HG03342 (cell line): ENCODE data around the gene GPR146.

ENCODE experiments used
- ATAC-seq: cut with Tn5 transposase; IDR thresholded peaks from one replicate; pipeline ENCODE4 v1.9.1; 2021; ENCODE audit warnings: mild to moderate bottlenecking, moderate library complexity; ENCODE audit not compliant: unreplicated experiment

GPR146 gene

GRCh38 chr7:1056785-1057410 lies 12.6 kb downstream of the GPR146 start:
- no peak for ATAC-seq

GRCh38 chr7:1057416-1058291 lies 13.3 kb downstream of the GPR146 start:
- ATAC-seq: no peak

- no peak for ATAC-seq
These were observed 14.0 kb downstream of the GPR146 start for GRCh38 chr7:1058311-1058710.

GRCh38 chr7:1058821-1059199 lies 14.5 kb downstream of the GPR146 start:
- ATAC-seq: no peak

GRCh38 chr7:1059200-1060091 lies 15.1 kb downstream of the GPR146 start:
- ATAC-seq: no peak

GRCh38 chr7:1060315-1061072 lies 16.1 kb downstream of the GPR146 start:
- no peak for ATAC-seq

- no peak for ATAC-seq
These were observed 16.8 kb downstream of the GPR146 start for GRCh38 chr7:1061180-1061579.

- ATAC-seq: peak; percentile 47
These were observed 18.2 kb downstream of the GPR146 start for GRCh38 chr7:1062296-1063294.

- no peak for ATAC-seq
These were observed 19.0 kb downstream of the GPR146 start for GRCh38 chr7:1063361-1063760.

GRCh38 chr7:1064581-1064980 lies 20.2 kb downstream of the GPR146 start:
- no peak for ATAC-seq

GRCh38 chr7:1065263-1065584 lies 20.9 kb downstream of the GPR146 start:
- no peak for ATAC-seq

GRCh38 chr7:1065585-1066241 lies 21.4 kb downstream of the GPR146 start:
- ATAC-seq: peak; percentile 52

- ATAC-seq: no peak
These were observed 21.9 kb downstream of the GPR146 start for GRCh38 chr7:1066242-1066588.

- ATAC-seq: no peak
These were observed 23.7 kb downstream of the GPR146 start for GRCh38 chr7:1068013-1068412.

- no peak for ATAC-seq
These were observed 24.3 kb downstream of the GPR146 start for GRCh38 chr7:1068619-1069018.

- ATAC-seq: no peak
These were observed 26.2 kb downstream of the GPR146 start for GRCh38 chr7:1070544-1071011.

GRCh38 chr7:1071731-1072254 lies 27.4 kb downstream of the GPR146 start:
- ATAC-seq: no peak

GRCh38 chr7:1073142-1073977 lies 29.0 kb downstream of the GPR146 start:
- ATAC-seq: no peak
